ENCODE data around the gene SF3A2.

DNA sequence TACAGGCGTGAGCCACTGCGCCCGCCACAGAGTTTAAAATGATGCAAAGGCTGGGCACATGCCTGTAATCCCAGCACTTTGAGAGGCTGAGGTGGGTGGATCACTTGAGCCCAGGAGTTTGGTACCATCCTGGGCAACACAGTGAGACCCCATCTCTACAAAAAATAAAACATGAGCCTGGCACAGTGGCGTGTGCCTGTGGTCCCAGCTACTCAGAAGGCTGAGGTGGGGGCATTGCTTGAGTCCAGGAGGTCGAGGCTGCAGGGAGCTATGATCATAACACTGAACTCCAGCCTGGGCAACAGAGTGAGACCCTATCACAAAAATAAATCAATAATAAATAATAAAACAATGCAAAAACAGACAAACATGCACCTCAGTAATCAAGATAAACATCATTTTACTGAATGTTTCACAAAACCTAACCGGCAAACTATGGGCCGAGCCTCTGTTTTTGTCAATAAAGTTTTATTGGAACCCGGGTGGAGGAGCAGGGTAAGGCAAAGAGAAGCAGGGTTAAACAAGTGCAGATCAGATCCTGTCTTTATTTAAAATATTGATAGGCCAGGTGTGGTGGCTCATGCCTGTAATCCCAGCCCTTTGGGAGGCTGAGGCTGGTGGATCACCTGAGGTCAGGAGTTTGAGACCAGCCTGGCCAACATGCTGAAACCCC, 47.3 kb downstream of the SF3A2 start:
- TF ChIP-seq, protein P1, sequence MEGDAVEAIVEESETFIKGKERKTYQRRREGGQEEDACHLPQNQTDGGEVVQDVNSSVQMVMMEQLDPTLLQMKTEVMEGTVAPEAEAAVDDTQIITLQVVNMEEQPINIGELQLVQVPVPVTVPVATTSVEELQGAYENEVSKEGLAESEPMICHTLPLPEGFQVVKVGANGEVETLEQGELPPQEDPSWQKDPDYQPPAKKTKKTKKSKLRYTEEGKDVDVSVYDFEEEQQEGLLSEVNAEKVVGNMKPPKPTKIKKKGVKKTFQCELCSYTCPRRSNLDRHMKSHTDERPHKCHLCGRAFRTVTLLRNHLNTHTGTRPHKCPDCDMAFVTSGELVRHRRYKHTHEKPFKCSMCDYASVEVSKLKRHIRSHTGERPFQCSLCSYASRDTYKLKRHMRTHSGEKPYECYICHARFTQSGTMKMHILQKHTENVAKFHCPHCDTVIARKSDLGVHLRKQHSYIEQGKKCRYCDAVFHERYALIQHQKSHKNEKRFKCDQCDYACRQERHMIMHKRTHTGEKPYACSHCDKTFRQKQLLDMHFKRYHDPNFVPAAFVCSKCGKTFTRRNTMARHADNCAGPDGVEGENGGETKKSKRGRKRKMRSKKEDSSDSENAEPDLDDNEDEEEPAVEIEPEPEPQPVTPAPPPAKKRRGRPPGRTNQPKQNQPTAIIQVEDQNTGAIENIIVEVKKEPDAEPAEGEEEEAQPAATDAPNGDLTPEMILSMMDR (IDR thresholded peaks at IDR 0.05 in 4 of 5, conservative IDR thresholded peaks at IDR 0.05 in 1 of 5) = no peak
- TF ChIP-seq POLR2A (IDR thresholded peaks at IDR 0.05) = no peak

All from gastrocnemius medialis (tissue), 4 donors.